Neural cell (in vitro differentiated cells): Measurements from ENCODE around the gene C6orf132. TPM values are rescaled to one million over a fixed set of nuclear protein-coding genes. Genes with fewer than 3 reads are reported as not detected.

Source experiments
- H2AFZ ChIP-seq: fragments of 200-600, 300-800 bp; sonication (generic), shearing (Covaris generic); 2 replicates; pipeline ENCODE4 v1.6.0; 2014; ENCODE audit warnings: low read depth, mild to moderate bottlenecking, antibody characterized with exemption, low read length, moderate library complexity
- H3F3A ChIP-seq: fragments of 200-600 bp; shearing (Covaris generic); 2 replicates; pipeline ENCODE4 v1.6.1; 2016; ENCODE audit warnings: mild to moderate bottlenecking, moderate library complexity, mixed read lengths, antibody characterized with exemption, low read length; ENCODE audit not compliant: insufficient read depth, poor library complexity, severe bottlenecking
- H3K27ac ChIP-seq: fragments of 200-600, 300-800 bp; sonication (generic), shearing (Covaris generic); 2 replicates; pipeline ENCODE4 v1.5.1; 2014; ENCODE audit warnings: mild to moderate bottlenecking, low read length, moderate library complexity
- H3K27me3 ChIP-seq: fragments of 300-800, 200-600 bp; sonication (generic), shearing (Covaris generic); 2 replicates; pipeline ENCODE4 v1.6.0; 2014; ENCODE audit warnings: mild to moderate bottlenecking, low read depth, low read length, moderate library complexity; ENCODE audit not compliant: insufficient read depth
- H3K36me3 ChIP-seq: fragments of 300-800, 200-600 bp; sonication (generic), shearing (Covaris generic); 2 replicates; pipeline ENCODE4 v1.5.1; 2014; ENCODE audit warnings: mild to moderate bottlenecking, antibody characterized with exemption, low read length, moderate library complexity; ENCODE audit not compliant: insufficient read depth
- H3K4me2 ChIP-seq: fragments of 300-800, 200-600 bp; sonication (generic), shearing (Covaris generic); 2 replicates; pipeline ENCODE4 v1.6.0; 2014; ENCODE audit warnings: mild to moderate bottlenecking, low read length
- H3K4me3 ChIP-seq: fragments of 300-800, 200-600 bp; sonication (generic), shearing (Covaris generic); 2 replicates; pipeline ENCODE4 v1.5.1; 2014; ENCODE audit warnings: mild to moderate bottlenecking, low read length, moderate library complexity
- H3K79me2 ChIP-seq: fragments of 200-600 bp; shearing (Covaris generic); replicated peaks from 2 replicates; pipeline ENCODE4 v1.6.0; 2014; ENCODE audit warnings: mild to moderate bottlenecking, low read length, moderate library complexity; ENCODE audit not compliant: insufficient read depth
- H3K9ac ChIP-seq: fragments of 300-800, 200-600 bp; sonication (generic), shearing (Covaris generic); 2 replicates; pipeline ENCODE4 v1.6.1; 2016; ENCODE audit warnings: mild to moderate bottlenecking, low read length, mixed read lengths
- H3K9me2 ChIP-seq: fragments of 200-600 bp; shearing (Covaris generic); 2 replicates; pipeline ENCODE4 v1.6.1; 2016; ENCODE audit warnings: mild to moderate bottlenecking, low read length, mixed read lengths; ENCODE audit not compliant: insufficient read depth
- H3K9me3 ChIP-seq: fragments of 200-600, 300-800 bp; sonication (generic), shearing (Covaris generic); 2 replicates; pipeline ENCODE4 v1.6.1; 2016; ENCODE audit warnings: mild to moderate bottlenecking, mixed run types, low read length, moderate library complexity, mixed read lengths
- H4K20me1 ChIP-seq: fragments of 200-600 bp; shearing (Covaris generic); 2 replicates; pipeline ENCODE4 v1.6.1; 2016; ENCODE audit warnings: mild to moderate bottlenecking, mixed run types; ENCODE audit not compliant: insufficient read depth
- CTCF ChIP-seq: fragments of 450-650 bp; IDR thresholded peaks from 2 replicates; pipeline ENCODE4 v1.5.1; 2014; ENCODE audit warnings: antibody characterized with exemption, mild to moderate bottlenecking, moderate library complexity; ENCODE audit not compliant: poor library complexity, severe bottlenecking
- EP300 ChIP-seq: fragments of 450-650 bp; conservative IDR thresholded peaks from 2 replicates; pipeline ENCODE4 v1.6.1; 2014; ENCODE audit warnings: antibody characterized with exemption, mild to moderate bottlenecking, moderate library complexity; ENCODE audit not compliant: poor library complexity, severe bottlenecking
- EZH2 ChIP-seq: fragments of 200-600, 300-800 bp; shearing (Covaris generic), sonication (generic); IDR thresholded peaks from 2 replicates; pipeline ENCODE4 v1.6.1; 2014; ENCODE audit warnings: antibody characterized with exemption, low read length, borderline replicate concordance, mild to moderate bottlenecking; ENCODE audit not compliant: insufficient read depth, poor library complexity, severe bottlenecking
- MXI1 ChIP-seq: fragments of 450-650 bp; conservative IDR thresholded peaks from 2 replicates; pipeline ENCODE4 v1.6.1; 2014; ENCODE audit warnings: antibody characterized with exemption, mild to moderate bottlenecking; ENCODE audit not compliant: poor library complexity, severe bottlenecking
- POLR2AphosphoS5 ChIP-seq: IDR thresholded peaks from 2 replicates; pipeline ENCODE4 v1.6.1; 2012
- RAD21 ChIP-seq: fragments of 450-650 bp; conservative IDR thresholded peaks from 2 replicates; pipeline ENCODE4 v1.6.1; 2014; ENCODE audit warnings: antibody characterized with exemption, mild to moderate bottlenecking, moderate library complexity
- REST ChIP-seq: IDR thresholded peaks from 2 replicates; pipeline ENCODE4 v1.6.1; 2012; ENCODE audit warnings: borderline replicate concordance
- SMC3 ChIP-seq: fragments of 450-650 bp; conservative IDR thresholded peaks from 2 replicates; pipeline ENCODE4 v1.6.1; 2014; ENCODE audit warnings: antibody characterized with exemption, mild to moderate bottlenecking, moderate library complexity; ENCODE audit not compliant: poor library complexity
- TAF1 ChIP-seq: IDR thresholded peaks from 2 replicates; pipeline ENCODE4 v1.6.1; 2012; ENCODE audit warnings: low read depth
- polyA plus RNA-seq: library from polyadenylated mRNA; depleted of rRNA; stranded (reverse); fragments of >200 nt; gene quantifications from 2 replicates; pipeline ENCODE4 v1.2.3, GENCODE V29; 2014

C6orf132 gene
- polyA plus RNA-seq, 1 donor from 2014 or later = not detected

- Histone ChIP-seq H3K4me2 (no peak overlapping the region), H3K4me3 (no peak overlapping the region), H3K9me2 (no peaks in the 10 kb centered on the region), H4K20me1 (no peaks in the 10 kb centered on the region), H3K27me3 (no peaks in the 10 kb centered on the region), H3F3A (no peaks in the 10 kb centered on the region), H2AFZ (no peak overlapping the region), H3K36me3 (no peaks in the 10 kb centered on the region), H3K9ac (no peak overlapping the region), H3K27ac (no peak overlapping the region), H3K9me3 (no peaks in the 10 kb centered on the region), H3K79me2 (no peaks in the 10 kb centered on the region)
- TF ChIP-seq TAF1 = no peak
- no peak for TF ChIP-seq POLR2AphosphoS5
- no peak for TF ChIP-seq RAD21
- TF ChIP-seq CTCF = no peak
- TF ChIP-seq REST = no peak
- TF ChIP-seq EZH2 = no peak
- no peak for TF ChIP-seq EP300
- no peak for TF ChIP-seq MXI1
- TF ChIP-seq SMC3 = no peak
Measured at GRCh38 chr6:42106112-42107023, 36.1 kb downstream of the C6orf132 start.

- Histone ChIP-seq H3K4me2 (no peak overlapping the region), H3K9ac (no peak overlapping the region), H4K20me1 (no peaks in the 10 kb centered on the region), H3K9me2 (no peaks in the 10 kb centered on the region), H3K27me3 (no peaks in the 10 kb centered on the region), H3K4me3 (no peak overlapping the region), H3F3A (no peaks in the 10 kb centered on the region), H3K27ac (no peak overlapping the region), H3K79me2 (no peaks in the 10 kb centered on the region), H3K9me3 (no peaks in the 10 kb centered on the region), H2AFZ (no peak overlapping the region), H3K36me3 (no peaks in the 10 kb centered on the region)
- TF ChIP-seq REST (no peak), TAF1 (no peak), EZH2 (no peak), CTCF (no peak), RAD21 (no peak), SMC3 (no peak), POLR2AphosphoS5 (no peak), EP300 (no peak), MXI1 (no peak)
Measured at GRCh38 chr6:42105709-42106108, 36.7 kb downstream of the C6orf132 start.
